Measurements from ENCODE around the gene LALBA. TPM values are rescaled to one million over a fixed set of nuclear protein-coding genes. Genes with fewer than 3 reads are reported as not detected.

Gene LALBA
- total and polyA plus RNA-seq, 4 donors = not detected

- TF ChIP-seq, protein P1, sequence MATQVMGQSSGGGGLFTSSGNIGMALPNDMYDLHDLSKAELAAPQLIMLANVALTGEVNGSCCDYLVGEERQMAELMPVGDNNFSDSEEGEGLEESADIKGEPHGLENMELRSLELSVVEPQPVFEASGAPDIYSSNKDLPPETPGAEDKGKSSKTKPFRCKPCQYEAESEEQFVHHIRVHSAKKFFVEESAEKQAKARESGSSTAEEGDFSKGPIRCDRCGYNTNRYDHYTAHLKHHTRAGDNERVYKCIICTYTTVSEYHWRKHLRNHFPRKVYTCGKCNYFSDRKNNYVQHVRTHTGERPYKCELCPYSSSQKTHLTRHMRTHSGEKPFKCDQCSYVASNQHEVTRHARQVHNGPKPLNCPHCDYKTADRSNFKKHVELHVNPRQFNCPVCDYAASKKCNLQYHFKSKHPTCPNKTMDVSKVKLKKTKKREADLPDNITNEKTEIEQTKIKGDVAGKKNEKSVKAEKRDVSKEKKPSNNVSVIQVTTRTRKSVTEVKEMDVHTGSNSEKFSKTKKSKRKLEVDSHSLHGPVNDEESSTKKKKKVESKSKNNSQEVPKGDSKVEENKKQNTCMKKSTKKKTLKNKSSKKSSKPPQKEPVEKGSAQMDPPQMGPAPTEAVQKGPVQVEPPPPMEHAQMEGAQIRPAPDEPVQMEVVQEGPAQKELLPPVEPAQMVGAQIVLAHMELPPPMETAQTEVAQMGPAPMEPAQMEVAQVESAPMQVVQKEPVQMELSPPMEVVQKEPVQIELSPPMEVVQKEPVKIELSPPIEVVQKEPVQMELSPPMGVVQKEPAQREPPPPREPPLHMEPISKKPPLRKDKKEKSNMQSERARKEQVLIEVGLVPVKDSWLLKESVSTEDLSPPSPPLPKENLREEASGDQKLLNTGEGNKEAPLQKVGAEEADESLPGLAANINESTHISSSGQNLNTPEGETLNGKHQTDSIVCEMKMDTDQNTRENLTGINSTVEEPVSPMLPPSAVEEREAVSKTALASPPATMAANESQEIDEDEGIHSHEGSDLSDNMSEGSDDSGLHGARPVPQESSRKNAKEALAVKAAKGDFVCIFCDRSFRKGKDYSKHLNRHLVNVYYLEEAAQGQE (IDR thresholded peaks at IDR 0.05) = no peak
These were observed 22.8 kb upstream of the LALBA start (continued) for GRCh38 chr12:48592591-48593086.

GRCh38 chr12:48586361-48586760 lies 16.5 kb upstream of the LALBA start:
- no peak overlapping the region for H3K4me3 ChIP-seq (ENCODE audit: low read depth in 1 of 3, low read length in 3 of 3)
- no peak overlapping the region for H3K27ac ChIP-seq (ENCODE audit: low read depth in 1 of 2, low read length in 2 of 2)
- WGBS = 85% methylated on average over 5 of the region's 5 CpGs
- H3K9me3 ChIP-seq (ENCODE audit: control insufficient read depth in 4 of 4, low read length in 3 of 4) = no peaks in the 10 kb centered on the region
- H3K36me3 ChIP-seq (ENCODE audit: control insufficient read depth in 4 of 4, insufficient read depth in 3 of 4, low read depth in 1 of 4, low read length in 3 of 4) = no peaks in the 10 kb centered on the region
- TF ChIP-seq NR2F2 (IDR thresholded peaks at IDR 0.05) (no peak), ZBTB33 (IDR thresholded peaks at IDR 0.05) (no peak), RXRA (IDR thresholded peaks at IDR 0.05) (no peak), FOXA2 (IDR thresholded peaks at IDR 0.05) (no peak), GABPA (IDR thresholded peaks at IDR 0.05 in 1 of 2, conservative IDR thresholded peaks at IDR 0.05 in 1 of 2) (no peak), FOXA1 (IDR thresholded peaks at IDR 0.05) (no peak), EGR1 (IDR thresholded peaks at IDR 0.05; ENCODE audit: low read depth in 2 of 2) (no peak), RAD21 (IDR thresholded peaks at IDR 0.05) (no peak), MAX (IDR thresholded peaks at IDR 0.05) (no peak), YY1 (IDR thresholded peaks at IDR 0.05) (no peak), JUND (IDR thresholded peaks at IDR 0.05) (no peak)
- TF ChIP-seq, protein P2, sequence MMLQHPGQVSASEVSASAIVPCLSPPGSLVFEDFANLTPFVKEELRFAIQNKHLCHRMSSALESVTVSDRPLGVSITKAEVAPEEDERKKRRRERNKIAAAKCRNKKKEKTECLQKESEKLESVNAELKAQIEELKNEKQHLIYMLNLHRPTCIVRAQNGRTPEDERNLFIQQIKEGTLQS (IDR thresholded peaks at IDR 0.05) = no peak
- TF ChIP-seq, protein P1 (IDR thresholded peaks at IDR 0.05) = no peak
- H3K4me1 ChIP-seq (ENCODE audit: control insufficient read depth in 4 of 4, insufficient read depth in 4 of 4, low read length in 3 of 4) = no peaks in the 10 kb centered on the region
- no peak for DNase-seq (ENCODE audit: low spot score)
- H3K9ac ChIP-seq (ENCODE audit: low read depth in 1 of 2, low read length in 2 of 2) = no peak overlapping the region
- peaks cover 0 to 5% (median 0%) of the 10 kb centered on the region in 4 donors for H3K27me3 ChIP-seq (ENCODE audit: control insufficient read depth in 4 of 4, insufficient read depth in 4 of 4, low read length in 3 of 4)
